Measurements from ENCODE around the gene WDFY2. TPM values are rescaled to one million over a fixed set of nuclear protein-coding genes. Genes with fewer than 3 reads are reported as not detected.

WDFY2 gene
- total and polyA plus RNA-seq, 2 of the 8 experiments (the other 6 are each of a cell fraction or from before 2014, with no cell fraction given), result 13.9 to 29.0 TPM

GRCh38 chr13:51539887-51540286, 44.4 kb upstream of the WDFY2 start:
- H3K79me2 ChIP-seq (ENCODE audit: control insufficient read depth in 1 of 2, insufficient read depth in 2 of 2, low read length in 2 of 2), result no peaks in the 10 kb centered on the region
- no peak overlapping the region for H4K91ac ChIP-seq (replicated peaks; ENCODE audit: insufficient read length, low read length)
- H3K4me2 ChIP-seq (ENCODE audit: insufficient read depth in 1 of 2, low read depth in 2 of 2, low read length in 2 of 2), result no peak overlapping the region
- H3K4me1 ChIP-seq (replicated peaks in 1 of 4; ENCODE audit: control insufficient read depth in 3 of 4, insufficient read depth in 4 of 4, low read length in 3 of 4), result peaks cover 0 to 13% (median 5%) of the 10 kb centered on the region in 4 experiments; a peak in 4 of 7 replicates
- no peak overlapping the region for H3K18ac ChIP-seq (ENCODE audit: extremely low read depth, low read length)
- H3K36me3 ChIP-seq (ENCODE audit: control insufficient read depth in 2 of 4, insufficient read depth in 4 of 4, low read length in 3 of 4), result no peaks in the 10 kb centered on the region
- no peaks in the 10 kb centered on the region for H3K79me1 ChIP-seq (ENCODE audit: low read depth, low read length)
- no peaks in the 10 kb centered on the region for H3K9me3 ChIP-seq (ENCODE audit: insufficient read depth in 2 of 2, low read depth in 1 of 2, low read length in 1 of 2)
- H3K14ac ChIP-seq (ENCODE audit: insufficient read length), result no peak overlapping the region
- no peak overlapping the region for H2BK12ac ChIP-seq (ENCODE audit: low read depth, low read length)
- H3K27ac ChIP-seq (ENCODE audit: low read depth, low read length), result no peak overlapping the region
- H3K23ac ChIP-seq (ENCODE audit: insufficient read length), result no peak overlapping the region
- no peak overlapping the region for H3K4ac ChIP-seq (replicated peaks; ENCODE audit: insufficient read length, low read depth, low read length)
- ChIA-PET CTCF (ENCODE audit: partially characterized antibody) (no interaction called here), POLR2A (ENCODE audit: partially characterized antibody) (no interaction called here)
- no peak overlapping the region for H2BK15ac ChIP-seq (ENCODE audit: low read length)
- H3K9ac ChIP-seq (replicated peaks in 1 of 4; ENCODE audit: extremely low read depth in 1 of 4, low read depth in 3 of 4, low read length in 3 of 4), result no peak overlapping the region
- H4K20me1 ChIP-seq (replicated peaks in 1 of 2; ENCODE audit: control insufficient read depth in 1 of 2, insufficient read depth in 2 of 2, low read length in 2 of 2), result no peaks in the 10 kb centered on the region
- DNase-seq (ENCODE audit: low read depth in 1 of 2, low spot score in 2 of 2), result no peak
- no peak overlapping the region for H2AFZ ChIP-seq (ENCODE audit: low read length)
- H2AK5ac ChIP-seq (ENCODE audit: low read depth, low read length), result no peak overlapping the region
- H3K56ac ChIP-seq (replicated peaks; ENCODE audit: insufficient read length, low read depth, low read length), result no peak overlapping the region
- H4K8ac ChIP-seq (ENCODE audit: extremely low read depth, insufficient read depth, low read length), result no peak overlapping the region
- H4K5ac ChIP-seq (ENCODE audit: insufficient read length, low read depth, low read length), result no peak overlapping the region
- no peak overlapping the region for H2BK20ac ChIP-seq (ENCODE audit: low read length)
- no peak overlapping the region for H2BK5ac ChIP-seq (ENCODE audit: low read depth, low read length)
- H3K4me3 ChIP-seq (ENCODE audit: extremely low read depth in 1 of 4, insufficient read depth in 2 of 4, low read depth in 3 of 4, low read length in 4 of 4), result no peak overlapping the region
- H3K23me2 ChIP-seq (ENCODE audit: low read depth, low read length), result no peaks in the 10 kb centered on the region; the same call in 1 of the 2 replicates
- no peak overlapping the region for H2BK120ac ChIP-seq (replicated peaks; ENCODE audit: low read depth, low read length)
- FAIRE-seq, result no peak
- WGBS, 2 experiments (ENCODE audit: extremely low coverage in 1 of 2, insufficient coverage in 1 of 2, insufficient read length in 1 of 2, insufficient replicate concordance in 2 of 2, low coverage in 1 of 2, low lambda C conversion rate in 2 of 2, missing lambda C conversion rate in 1 of 2), result 96% methylated on average over 2 of the region's 2 CpGs; no CpG with 5 or more reads in 1 of the 2 experiments
- no peaks in the 10 kb centered on the region for H3K27me3 ChIP-seq (replicated peaks in 1 of 4; ENCODE audit: control insufficient read depth in 3 of 4, extremely low read depth in 1 of 4, insufficient read depth in 3 of 4, low read length in 3 of 4)
- TF ChIP-seq KDM5A (IDR thresholded peaks at IDR 0.05; ENCODE audit: low read length) (no peak), TAF1 (IDR thresholded peaks at IDR 0.05; ENCODE audit: low read depth, low read length) (no peak), CHD2 (IDR thresholded peaks at IDR 0.05; ENCODE audit: low read length) (no peak), BCL11A (IDR thresholded peaks at IDR 0.05; ENCODE audit: low read depth in 2 of 2, low read length in 2 of 2) (no peak), JUN (IDR thresholded peaks at IDR 0.05; ENCODE audit: low read depth, low read length) (no peak), SIRT6 (IDR thresholded peaks at IDR 0.05; ENCODE audit: low read length) (no peak), TBP (IDR thresholded peaks at IDR 0.05; ENCODE audit: low read depth, low read length) (no peak), SIN3A (conservative IDR thresholded peaks at IDR 0.05 in 1 of 2, IDR thresholded peaks at IDR 0.05 in 1 of 2; ENCODE audit: low read depth in 1 of 2, low read length in 2 of 2) (no peak), TAF7 (optimal IDR thresholded peaks at IDR 0.05; ENCODE audit: borderline replicate concordance, low read depth, low read length) (no peak)

All from H1 (cell line).